Activated CD4-positive, alpha-beta T cell treated with anti-CD3 and anti-CD28 coated beads, Interleukin-2, amount 10 ng/mL, durations not matched to agents 7 days and 5 days (primary cell): Measurements from ENCODE around the gene DDX11. TPM values are rescaled to one million over a fixed set of nuclear protein-coding genes. Genes with fewer than 3 reads are reported as not detected.
"Not testable (repeated sequence)": the region's sequence is repeated elsewhere in the genome, so short reads cannot be mapped to it uniquely, and the experiment has no call there.

ENCODE experiments used
- CTCF ChIA-PET: fragments of 350-600 bp; sonication (Branson Sonifier 250); formaldehyde crosslinking; loops from one replicate; lab custom pipeline; 2021; ENCODE audit warnings: antibody characterized with exemption; lab: Charles Lee
- POLR2A ChIA-PET: fragments of 350-600 bp; sonication (Branson Sonifier 250); formaldehyde crosslinking; loops from one replicate; lab custom pipeline; 2021; ENCODE audit warnings: antibody characterized with exemption; lab: Charles Lee
- DNase-seq: peaks from one replicate; pipeline ENCODE4 v3.0.0-alpha.2; 2020
- H3K27ac Mint-ChIP-seq: one replicate; pipeline ENCODE4 v1.8.0; 2021; ENCODE audit warnings: mild to moderate bottlenecking, moderate library complexity, mixed read lengths
- H3K27me3 Mint-ChIP-seq: one replicate; pipeline ENCODE4 v1.8.0; 2021; ENCODE audit warnings: mixed read lengths
- H3K36me3 Mint-ChIP-seq: one replicate; pipeline ENCODE4 v1.8.0; 2021; ENCODE audit warnings: low read depth, mixed read lengths
- H3K4me1 Mint-ChIP-seq: one replicate; pipeline ENCODE4 v1.8.0; 2021; ENCODE audit warnings: mixed read lengths
- H3K4me3 Mint-ChIP-seq: one replicate; pipeline ENCODE4 v1.8.0; 2021; ENCODE audit warnings: mild to moderate bottlenecking, moderate library complexity, mixed read lengths
- H3K9me3 Mint-ChIP-seq: one replicate; pipeline ENCODE4 v1.8.0; 2021; ENCODE audit warnings: mixed read lengths
- total RNA-seq, 2 experiments: library from RNA; stranded (reverse); gene quantifications; one replicate each; pipeline ENCODE4 v1.2.3, GENCODE V29; 2021

DDX11 gene
- total RNA-seq, 2 experiments from 2014 or later, result 143 to 181 TPM

GRCh38 chr12:31124158-31124557 is 50.5 kb downstream of the DDX11 start:
- H3K27ac Mint-ChIP-seq, POLR2A ChIA-PET, H3K9me3 Mint-ChIP-seq, H3K4me3 Mint-ChIP-seq, CTCF ChIA-PET, DNase-seq, H3K4me1 Mint-ChIP-seq, H3K36me3 Mint-ChIP-seq, H3K27me3 Mint-ChIP-seq: not testable (repeated sequence)

- DNase-seq, H3K9me3 Mint-ChIP-seq, H3K27ac Mint-ChIP-seq, H3K4me1 Mint-ChIP-seq, H3K36me3 Mint-ChIP-seq, CTCF ChIA-PET, POLR2A ChIA-PET, H3K4me3 Mint-ChIP-seq: not testable (repeated sequence)
- H3K27me3 Mint-ChIP-seq, result peaks cover 13% of the 10 kb centered on the region
Measured at GRCh38 chr12:31125171-31125570, 51.5 kb downstream of the DDX11 start.

- H3K36me3 Mint-ChIP-seq, DNase-seq, CTCF ChIA-PET, H3K4me1 Mint-ChIP-seq, H3K9me3 Mint-ChIP-seq, H3K4me3 Mint-ChIP-seq, POLR2A ChIA-PET, H3K27ac Mint-ChIP-seq: not testable (repeated sequence)
- peaks cover 15% of the 10 kb centered on the region for H3K27me3 Mint-ChIP-seq
Measured at GRCh38 chr12:31127209-31127848, 53.7 kb downstream of the DDX11 start.

GRCh38 chr12:31136581-31136980 is 62.9 kb downstream of the DDX11 start:
- H3K36me3 Mint-ChIP-seq, H3K27ac Mint-ChIP-seq, POLR2A ChIA-PET, CTCF ChIA-PET, H3K4me3 Mint-ChIP-seq, DNase-seq, H3K4me1 Mint-ChIP-seq, H3K9me3 Mint-ChIP-seq: not testable (repeated sequence)
- peaks cover 15% of the 10 kb centered on the region for H3K27me3 Mint-ChIP-seq

- H3K4me1 Mint-ChIP-seq, POLR2A ChIA-PET, H3K9me3 Mint-ChIP-seq, DNase-seq, CTCF ChIA-PET, H3K27ac Mint-ChIP-seq, H3K36me3 Mint-ChIP-seq, H3K4me3 Mint-ChIP-seq: not testable (repeated sequence)
- H3K27me3 Mint-ChIP-seq, result peaks cover 11% of the 10 kb centered on the region
Measured at GRCh38 chr12:31144768-31145167, 71.1 kb downstream of the DDX11 start.

GRCh38 chr12:31145296-31145695 is 71.6 kb downstream of the DDX11 start:
- H3K4me1 Mint-ChIP-seq, POLR2A ChIA-PET, DNase-seq, H3K9me3 Mint-ChIP-seq, H3K4me3 Mint-ChIP-seq, CTCF ChIA-PET, H3K36me3 Mint-ChIP-seq, H3K27ac Mint-ChIP-seq: not testable (repeated sequence)
- peaks cover 14% of the 10 kb centered on the region for H3K27me3 Mint-ChIP-seq

- H3K9me3 Mint-ChIP-seq, POLR2A ChIA-PET, H3K4me1 Mint-ChIP-seq, CTCF ChIA-PET, H3K27ac Mint-ChIP-seq, H3K4me3 Mint-ChIP-seq, H3K36me3 Mint-ChIP-seq, DNase-seq: not testable (repeated sequence)
- peaks cover 14% of the 10 kb centered on the region for H3K27me3 Mint-ChIP-seq
Measured at GRCh38 chr12:31147415-31147814, 73.8 kb downstream of the DDX11 start.

- H3K27ac Mint-ChIP-seq, DNase-seq, CTCF ChIA-PET, H3K4me3 Mint-ChIP-seq, H3K9me3 Mint-ChIP-seq, POLR2A ChIA-PET, H3K36me3 Mint-ChIP-seq, H3K4me1 Mint-ChIP-seq: not testable (repeated sequence)
- peaks cover 14% of the 10 kb centered on the region for H3K27me3 Mint-ChIP-seq
Measured at GRCh38 chr12:31150766-31151165, 77.1 kb downstream of the DDX11 start.

Other genes starting within 250 kb of the DDX11 start
- not detected for gene TSPAN11, start 147.1 kb upstream of the DDX11 start, total RNA-seq